Fibroblast of lung (primary cell): ENCODE measurements around the gene SCAPER. TPM values are rescaled to one million over a fixed set of nuclear protein-coding genes. Genes with fewer than 3 reads are reported as not detected.

Experiments
- DNase-seq, 2 donors: peaks; one replicate each; pipeline versions ENCODE4 v3.0.0 to v3.0.0-alpha.2; 2010; ENCODE audit warnings: low read depth in 2 of 2
- H2AFZ ChIP-seq: 2 replicates; pipeline ENCODE4 v1.5.1; 2012; ENCODE audit warnings: low read length, control low read depth, inconsistent platforms
- H3K27ac ChIP-seq: 2 replicates; pipeline ENCODE4 v1.5.1; 2011; ENCODE audit warnings: low read length, control low read depth; ENCODE audit not compliant: insufficient read depth
- H3K27me3 ChIP-seq: 2 replicates; pipeline ENCODE4 v1.5.1; 2011; ENCODE audit warnings: mild to moderate bottlenecking, low read length; ENCODE audit not compliant: control insufficient read depth, insufficient read depth
- H3K36me3 ChIP-seq: 2 replicates; pipeline ENCODE4 v1.5.1; 2011; ENCODE audit warnings: low read length; ENCODE audit not compliant: control insufficient read depth, insufficient read depth
- H3K4me1 ChIP-seq: 2 replicates; pipeline ENCODE4 v1.5.1; 2011; ENCODE audit warnings: low read length; ENCODE audit not compliant: control insufficient read depth, insufficient read depth; ENCODE audit errors: extremely low read depth
- H3K4me2 ChIP-seq: 2 replicates; pipeline ENCODE4 v1.5.1; 2011; ENCODE audit warnings: low read length, control low read depth; ENCODE audit not compliant: insufficient read depth; ENCODE audit errors: extremely low read depth
- H3K4me3 ChIP-seq, 4 experiments: fragments of 200-600 bp in 1 of 4; sonication (generic) in 1 of 4; replicated peaks in 1 of 4; 2 replicates each; pipeline ENCODE4 v1.5.1; 2011 to 2016; ENCODE audit warnings: low read length in 4 of 4, low read depth in 3 of 4, mild to moderate bottlenecking in 3 of 4, control low read depth in 2 of 4, inconsistent platforms in 1 of 4, mixed read lengths in 1 of 4; ENCODE audit not compliant: insufficient read depth in 1 of 4; ENCODE audit errors: control extremely low read depth in 1 of 4
- H3K79me2 ChIP-seq: 2 replicates; pipeline ENCODE4 v1.5.1; 2012; ENCODE audit warnings: mild to moderate bottlenecking, low read length, inconsistent platforms; ENCODE audit not compliant: control insufficient read depth, insufficient read depth
- H3K9ac ChIP-seq: 2 replicates; pipeline ENCODE4 v1.5.1; 2011; ENCODE audit warnings: mild to moderate bottlenecking, low read length, control low read depth; ENCODE audit not compliant: insufficient read depth
- H3K9me3 ChIP-seq: 2 replicates; pipeline ENCODE4 v1.5.1; 2012; ENCODE audit warnings: low read depth, low read length; ENCODE audit not compliant: control insufficient read depth, insufficient read depth
- H4K20me1 ChIP-seq: 2 replicates; pipeline ENCODE4 v1.5.1; 2011; ENCODE audit warnings: low read length; ENCODE audit not compliant: control insufficient read depth, insufficient read depth; ENCODE audit errors: extremely low read depth
- CTCF ChIP-seq, 2 donors: IDR thresholded peaks in 1 of 2; conservative IDR thresholded peaks in 1 of 2; 1 replicate in 1 of 2; 2 replicates in 1 of 2; pipeline ENCODE4 v1.5.1; 2011 to 2012; ENCODE audit warnings: low read length in 2 of 2, control low read depth in 1 of 2, inconsistent platforms in 1 of 2, low read depth in 1 of 2, mild to moderate bottlenecking in 1 of 2
- EZH2 ChIP-seq: IDR thresholded peaks from 2 replicates; pipeline ENCODE4 v1.5.1; 2012; ENCODE audit warnings: low read length, control low read depth, mild to moderate bottlenecking; ENCODE audit errors: missing control alignments
- polyA plus RNA-seq, 2 donors: library from polyadenylated mRNA; depleted of rRNA in 1 of 2; stranded (reverse) in 1 of 2; unstranded in 1 of 2; fragments of >200 nt; gene quantifications; 2 replicates each; pipeline ENCODE4 v1.2.1, GENCODE V29; 2011 to 2012; ENCODE audit warnings: missing spikeins in 1 of 2
- total RNA-seq: library from RNA; depleted of rRNA; stranded (reverse); fragments of >200 nt; gene quantifications from 2 replicates; pipeline ENCODE4 v1.2.1, GENCODE V29; 2014

The SCAPER gene
- total and polyA plus RNA-seq, 2 donors (not counting 1 experiment from before 2014, with no cell fraction given): 2.3 to 9.1 TPM

GRCh38 chr15:76674883-76675282, 230.3 kb downstream of the SCAPER start:
- TF ChIP-seq EZH2: no peak
- no peak overlapping the region for H3K4me2 ChIP-seq

GRCh38 chr15:76669521-76670207, 235.5 kb downstream of the SCAPER start:
- H2AFZ ChIP-seq: no peak overlapping the region
- H3K4me1 ChIP-seq: no peaks in the 10 kb centered on the region
- no peak overlapping the region for H3K4me2 ChIP-seq
- no peak for DNase-seq
- H3K9me3 ChIP-seq: no peaks in the 10 kb centered on the region
- H3K4me3 ChIP-seq: no peak overlapping the region
- H3K27ac ChIP-seq: no peak overlapping the region
- H3K9ac ChIP-seq: no peak overlapping the region
- no peaks in the 10 kb centered on the region for H3K36me3 ChIP-seq
- TF ChIP-seq EZH2 (no peak), CTCF (conservative IDR thresholded peaks at IDR 0.05 in 1 of 2, IDR thresholded peaks at IDR 0.05 in 1 of 2; ENCODE audit: low read depth in 1 of 2, low read length in 2 of 2) (no peak)
- H4K20me1 ChIP-seq: no peaks in the 10 kb centered on the region
- H3K79me2 ChIP-seq: no peaks in the 10 kb centered on the region
- H3K27me3 ChIP-seq: no peaks in the 10 kb centered on the region

More at GRCh38 chr15:76674883-76675282, 230.3 kb downstream of the SCAPER start:
- H3K79me2 ChIP-seq: no peaks in the 10 kb centered on the region
- H4K20me1 ChIP-seq: no peaks in the 10 kb centered on the region
- no peaks in the 10 kb centered on the region for H3K27me3 ChIP-seq
- no peaks in the 10 kb centered on the region for H3K4me1 ChIP-seq
- no peaks in the 10 kb centered on the region for H3K36me3 ChIP-seq
- no peak overlapping the region for H3K27ac ChIP-seq
- DNase-seq: peak; percentile 5 to 85
- no peak overlapping the region for H3K4me3 ChIP-seq
- no peak overlapping the region for H2AFZ ChIP-seq
- H3K9me3 ChIP-seq: no peaks in the 10 kb centered on the region
- H3K9ac ChIP-seq: no peak overlapping the region

GRCh38 chr15:76668900-76669299, 236.2 kb downstream of the SCAPER start:
- Histone ChIP-seq H3K36me3 (no peaks in the 10 kb centered on the region), H3K9ac (no peak overlapping the region), H3K27ac (no peak overlapping the region), H3K27me3 (no peaks in the 10 kb centered on the region), H4K20me1 (no peaks in the 10 kb centered on the region), H3K9me3 (no peaks in the 10 kb centered on the region), H2AFZ (no peak overlapping the region), H3K79me2 (no peaks in the 10 kb centered on the region), H3K4me3 (no peak overlapping the region), H3K4me2 (no peak overlapping the region), H3K4me1 (no peaks in the 10 kb centered on the region)
- no peak for DNase-seq
- TF ChIP-seq CTCF (conservative IDR thresholded peaks at IDR 0.05 in 1 of 2, IDR thresholded peaks at IDR 0.05 in 1 of 2; ENCODE audit: low read depth in 1 of 2, low read length in 2 of 2) (no peak), EZH2 (no peak)
